Activated CD4-positive, alpha-beta T cell treated with anti-CD3 and anti-CD28 coated beads, Interleukin-2, amount 50 U/mL, for 48 hours (primary cell): ENCODE measurements around the gene NLRC5.
"Not testable (repeated sequence)": the region's sequence is repeated elsewhere in the genome, so short reads cannot be mapped to it uniquely, and the experiment has no call there.

Source experiments
- DNase-seq, 2 experiments: peaks; one replicate each; pipeline ENCODE4 v3.0.0-alpha.2; 2020

Gene NLRC5

DNA sequence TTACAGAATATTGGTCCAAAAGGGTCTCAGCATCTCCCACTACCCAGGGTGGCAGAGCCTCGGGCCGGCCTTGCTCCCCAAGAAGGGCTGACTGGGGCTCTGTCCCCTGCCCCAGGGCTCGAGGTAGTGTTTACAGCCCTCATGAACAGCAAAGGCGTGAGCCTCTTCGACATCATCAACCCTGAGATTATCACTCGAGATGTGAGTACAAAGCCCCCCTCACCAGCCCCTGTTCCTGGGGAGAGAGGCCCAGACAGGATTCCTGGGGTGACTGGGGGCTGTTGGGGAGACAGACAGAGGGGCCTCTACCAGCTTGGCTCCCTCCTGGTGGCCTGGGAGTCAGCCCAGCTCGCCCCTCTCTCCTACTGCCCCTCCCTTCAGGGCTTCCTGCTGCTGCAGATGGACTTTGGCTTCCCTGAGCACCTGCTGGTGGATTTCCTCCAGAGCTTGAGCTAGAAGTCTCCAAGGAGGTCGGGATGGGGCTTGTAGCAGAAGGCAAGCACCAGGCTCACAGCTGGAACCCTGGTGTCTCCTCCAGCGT, 6.1 kb upstream of the NLRC5 start:
- DNase-seq, result no peak

DNA sequence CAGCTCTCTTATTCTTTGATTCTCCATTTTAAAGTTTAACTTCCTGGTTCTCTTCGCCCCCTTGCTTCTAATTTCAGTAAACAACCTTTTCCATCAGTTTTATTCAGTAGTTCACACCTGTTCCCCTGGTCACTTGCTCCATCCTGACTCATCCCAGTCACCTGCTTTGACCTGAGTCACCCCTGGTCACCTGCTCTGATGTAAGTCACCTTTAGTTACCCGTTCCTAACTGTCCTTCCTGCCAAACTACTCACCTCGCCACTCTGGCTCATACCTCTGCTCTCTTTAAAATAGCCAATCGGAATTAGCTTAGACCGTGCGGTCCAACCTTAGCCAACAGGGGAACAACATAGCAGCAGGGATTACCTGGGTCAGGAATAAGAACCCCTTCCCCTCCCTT, 4.7 kb upstream of the NLRC5 start:
- DNase-seq, result no peak

DNA sequence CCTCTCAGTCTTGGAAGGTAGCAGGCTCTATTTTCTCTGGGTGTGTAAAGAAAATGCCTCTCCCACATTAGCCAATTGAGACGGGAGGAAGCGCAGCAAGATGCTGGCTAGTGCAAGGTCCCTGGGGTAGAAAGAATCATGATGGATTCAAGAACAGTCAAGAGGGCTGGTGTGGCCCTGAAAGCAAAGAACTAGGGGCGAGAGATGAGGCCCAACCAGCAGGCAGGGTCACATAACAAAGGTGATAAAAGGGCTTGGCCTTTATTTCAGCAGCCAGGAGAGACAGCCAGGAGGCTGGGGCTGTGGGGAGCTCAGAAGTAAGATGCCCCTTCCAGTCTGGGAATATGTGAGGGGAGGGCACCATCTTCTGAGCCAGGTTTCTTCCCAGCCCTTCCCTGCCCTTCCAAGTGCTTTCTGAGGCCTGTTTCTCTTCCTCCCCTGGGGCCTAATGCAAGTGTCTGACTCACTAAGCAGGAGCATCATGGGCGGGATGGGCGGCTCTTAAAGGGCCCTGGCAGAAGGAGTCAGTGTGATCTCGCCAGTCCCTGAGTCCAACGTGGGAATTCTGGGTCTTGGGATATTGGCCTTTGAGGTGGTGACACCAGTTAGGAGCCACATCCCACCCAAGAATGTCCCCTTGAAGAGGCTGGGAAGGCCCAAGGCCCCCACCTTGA, 3.9 kb upstream of the NLRC5 start:
- peak; percentile 33 to 50 for DNase-seq

DNA sequence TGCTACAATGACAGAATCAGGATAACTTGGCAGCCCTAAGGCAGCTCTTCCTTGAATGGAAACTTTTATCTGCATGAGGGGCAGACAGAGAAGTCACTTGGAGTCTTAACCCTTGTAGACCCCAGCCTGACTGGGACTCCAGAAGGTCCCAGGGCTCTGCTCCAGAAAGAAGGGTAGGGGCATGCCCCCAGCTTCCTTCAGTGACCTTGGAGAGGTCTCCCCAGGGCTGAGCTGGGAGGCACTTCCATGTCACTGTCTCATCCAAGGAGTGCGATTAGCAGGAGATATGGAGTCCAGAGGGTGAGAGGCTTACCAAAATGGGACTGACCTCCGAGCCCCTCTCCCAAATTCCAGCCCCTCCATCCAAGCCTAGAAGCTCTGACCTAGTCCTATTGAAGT, 3.4 kb upstream of the NLRC5 start:
- DNase-seq, result no peak

DNA sequence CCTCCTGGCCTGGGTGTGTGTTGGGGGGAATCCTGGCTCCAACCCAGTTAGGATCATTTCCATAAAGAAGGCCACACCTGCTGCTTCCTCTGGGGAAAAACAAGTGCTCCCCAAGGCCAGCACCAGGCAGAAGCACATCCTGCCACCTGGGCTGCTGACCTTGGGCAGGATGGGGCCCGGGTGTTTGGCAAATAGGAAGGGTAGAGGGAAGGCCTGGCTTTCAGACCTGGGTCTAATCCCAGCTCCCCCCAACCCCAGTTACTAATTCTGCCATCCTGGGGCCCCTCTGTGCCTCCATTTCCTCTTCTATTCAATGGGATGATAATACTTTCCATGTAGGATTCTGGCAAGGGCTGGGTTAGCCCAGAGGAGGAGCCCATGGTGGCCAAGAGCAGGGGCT, 3.0 kb upstream of the NLRC5 start:
- DNase-seq, result no peak

DNA sequence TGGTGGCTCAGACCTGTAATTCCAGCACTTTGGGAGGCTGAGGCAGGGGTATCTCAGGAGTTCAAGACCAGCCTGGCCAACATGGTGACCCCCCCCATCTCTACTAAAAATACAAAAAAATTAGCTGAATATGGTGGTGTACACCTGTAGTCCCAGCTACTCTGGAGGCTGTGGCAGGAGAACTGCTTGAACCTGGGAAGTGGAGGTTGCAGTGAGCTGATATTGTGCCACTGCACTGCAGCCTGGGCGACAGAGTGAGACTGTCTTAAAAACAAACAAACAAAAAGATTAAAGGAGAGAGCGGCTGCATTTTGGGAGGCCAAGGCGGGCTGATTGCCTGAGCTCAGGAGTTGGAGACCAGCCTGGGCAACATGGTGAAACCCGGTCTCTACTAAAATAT, 2.4 kb upstream of the NLRC5 start:
- not testable (repeated sequence) for DNase-seq

DNA sequence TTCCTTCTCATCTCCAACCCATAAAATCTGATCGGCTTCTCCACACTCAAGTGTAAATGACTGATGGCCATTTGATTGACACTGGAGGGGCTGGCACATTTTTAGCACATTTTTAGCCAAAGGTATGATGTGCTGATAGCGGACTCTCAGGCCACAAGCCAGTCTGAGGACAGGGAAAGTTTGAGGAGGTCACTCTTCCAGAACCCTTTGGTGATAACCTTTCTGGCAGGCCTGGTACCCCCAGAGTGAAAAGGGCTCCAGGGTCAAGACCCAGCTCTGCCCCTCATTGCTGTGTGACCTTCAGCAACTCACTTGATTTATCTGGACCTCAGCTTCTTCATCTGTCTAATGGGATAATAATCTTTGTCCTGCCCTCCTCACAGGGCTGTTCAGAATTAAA, 1.7 kb upstream of the NLRC5 start:
- no peak for DNase-seq

DNA sequence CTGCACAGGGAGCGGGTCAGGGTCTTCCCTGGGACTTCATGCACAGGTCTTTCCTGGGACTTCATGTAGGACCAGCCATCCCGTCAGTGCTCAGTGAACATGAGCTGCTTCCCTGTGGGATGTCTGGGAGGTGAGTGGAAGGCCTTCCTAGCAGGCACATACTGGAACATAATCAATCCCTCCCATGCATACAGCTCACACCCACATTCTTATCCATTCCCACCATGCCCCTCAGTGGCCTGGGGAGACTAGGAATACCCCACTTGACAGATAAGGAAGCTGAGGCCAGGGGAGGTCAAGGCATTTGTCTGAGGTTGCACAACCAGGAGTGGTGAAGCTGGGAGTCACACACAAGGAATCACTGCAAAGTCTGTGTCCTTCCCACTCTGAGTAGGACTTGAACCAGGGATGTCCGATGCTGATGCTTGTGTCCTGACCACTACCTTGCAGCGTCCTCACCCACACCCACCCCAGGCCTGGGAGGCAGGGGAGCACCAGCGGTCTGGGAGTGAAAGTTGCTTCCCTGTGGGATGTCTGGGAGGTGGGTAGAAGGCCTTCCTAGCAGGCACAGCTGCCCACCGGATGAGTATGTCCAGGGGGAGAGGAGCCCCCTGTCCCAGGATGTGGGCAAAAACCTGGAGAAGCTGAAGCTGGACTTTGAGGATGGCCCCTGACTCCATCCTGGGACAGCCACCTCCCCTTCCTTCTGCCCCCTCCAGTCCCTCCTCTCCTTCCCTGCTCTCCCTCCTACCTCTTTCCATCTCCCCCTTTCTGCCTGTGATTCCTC, 1.0 kb upstream of the NLRC5 start:
- DNase-seq, result no peak

DNA sequence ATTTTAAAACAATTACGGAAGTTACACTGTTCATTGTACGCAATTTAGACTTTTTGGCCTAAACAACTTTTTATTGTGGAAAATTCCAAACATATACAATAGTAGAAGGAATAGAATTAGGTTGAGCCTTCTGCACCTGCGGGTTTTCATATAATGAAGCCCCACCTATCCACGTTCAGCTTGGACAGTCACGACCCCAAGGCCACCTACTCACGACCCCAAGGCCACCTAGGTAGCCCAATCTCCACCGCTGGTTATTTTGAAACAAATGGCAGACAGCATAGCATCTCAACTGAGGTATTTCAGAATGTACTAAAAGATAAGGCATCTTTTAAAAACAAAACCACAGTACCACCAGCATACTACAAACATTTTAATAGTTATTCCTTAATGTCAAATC, 631 bp downstream of the NLRC5 start:
- no peak for DNase-seq

DNA sequence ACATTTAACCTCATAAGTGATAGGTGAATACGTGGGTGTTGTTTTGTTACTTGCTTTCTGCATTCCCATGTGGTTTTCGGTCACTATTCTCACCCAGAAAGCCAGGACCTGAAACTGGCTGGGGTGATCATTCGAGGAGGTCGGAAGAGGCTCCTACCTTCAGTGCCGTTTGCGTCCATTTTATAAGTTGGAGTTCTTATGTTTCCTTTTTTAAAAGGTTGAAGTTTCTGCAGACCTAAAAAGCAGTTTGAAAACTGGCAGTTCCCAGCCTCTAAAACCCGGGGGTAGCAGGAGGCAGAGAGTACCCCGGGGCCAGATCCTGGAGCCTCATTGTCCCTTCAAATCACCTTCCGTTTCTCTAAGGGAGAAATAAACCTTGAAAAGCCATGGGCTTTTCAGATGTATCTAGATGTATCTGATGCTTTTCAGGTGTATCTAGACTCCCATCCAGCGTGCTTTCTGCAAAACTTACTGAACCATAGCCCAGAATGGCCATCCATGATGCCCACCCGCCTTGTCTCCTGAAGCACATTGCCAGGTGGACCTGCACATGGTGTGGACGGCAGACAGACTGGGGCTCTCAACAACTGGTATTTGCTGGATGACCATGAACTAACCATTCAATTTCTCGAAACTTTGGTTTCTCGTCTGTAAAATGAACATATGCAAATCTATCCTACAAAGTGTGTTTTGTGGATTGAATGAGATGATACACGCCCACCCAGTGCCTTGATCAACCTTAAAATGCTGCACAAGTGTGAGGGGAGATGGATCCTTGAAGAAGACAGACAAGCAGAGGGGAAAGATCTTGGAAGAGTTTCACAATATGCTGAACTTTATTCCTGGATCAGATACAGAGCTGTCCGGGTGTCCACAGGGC, 1.3 kb downstream of the NLRC5 start:
- DNase-seq, result peak; percentile 41 to 55

DNA sequence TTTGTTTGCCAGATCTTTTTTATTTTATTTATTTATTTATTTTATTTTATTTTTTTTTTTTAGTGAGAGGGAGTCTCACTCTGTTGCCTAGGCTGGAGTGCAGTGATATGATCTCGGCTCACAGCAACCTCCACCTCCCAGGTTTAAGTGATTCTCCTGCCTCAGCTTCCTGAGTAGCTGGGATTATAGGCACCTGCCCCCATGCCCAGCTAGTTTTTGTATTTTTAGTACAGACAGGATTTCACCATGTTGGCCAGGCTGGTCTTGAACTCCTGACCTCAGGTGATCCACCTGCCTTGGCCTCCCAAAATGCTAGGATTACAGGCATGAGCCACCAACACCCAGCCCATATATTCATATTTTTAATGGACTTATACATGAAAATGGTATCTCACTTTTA, 3.1 kb downstream of the NLRC5 start:
- not testable (repeated sequence) for DNase-seq

DNA sequence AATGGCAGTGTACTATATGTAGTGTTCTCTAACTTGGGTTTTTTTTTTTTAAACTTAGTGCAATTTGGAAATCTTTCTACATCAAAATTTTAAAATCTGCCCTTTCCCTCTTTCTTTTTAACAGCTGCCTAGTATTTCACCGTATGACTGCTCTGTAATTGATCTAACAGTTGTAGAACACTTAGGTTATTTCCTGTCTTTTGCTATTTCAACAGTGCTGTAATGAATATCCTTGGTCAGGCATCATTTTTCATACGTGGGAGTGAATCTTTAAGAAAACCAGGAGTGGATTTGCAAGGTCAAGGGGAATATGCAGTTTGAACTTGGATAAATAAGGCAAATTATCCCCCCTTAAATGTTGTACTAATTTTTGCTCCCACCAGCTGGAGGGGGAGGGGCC, 3.8 kb downstream of the NLRC5 start:
- no peak for DNase-seq

DNA sequence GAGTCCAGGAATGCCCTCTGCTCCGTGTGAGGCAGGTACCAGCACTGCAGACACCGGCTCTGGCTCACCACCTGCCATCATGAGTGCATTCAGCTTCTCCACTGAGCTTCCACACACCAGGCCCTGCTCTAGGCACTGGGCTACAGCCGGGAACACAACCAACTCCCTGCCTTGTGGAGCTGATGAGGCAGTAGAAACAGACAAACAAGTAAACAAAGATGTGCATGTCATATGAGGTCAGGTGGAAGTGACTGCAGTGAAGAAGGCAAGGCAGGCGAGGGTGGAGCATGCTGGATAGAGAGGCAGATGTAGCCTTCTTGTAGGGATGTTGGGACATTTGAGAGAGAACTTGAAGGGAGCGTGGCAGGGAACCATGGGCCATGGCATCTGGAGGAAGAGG, 5.0 kb downstream of the NLRC5 start:
- no peak for DNase-seq

DNA sequence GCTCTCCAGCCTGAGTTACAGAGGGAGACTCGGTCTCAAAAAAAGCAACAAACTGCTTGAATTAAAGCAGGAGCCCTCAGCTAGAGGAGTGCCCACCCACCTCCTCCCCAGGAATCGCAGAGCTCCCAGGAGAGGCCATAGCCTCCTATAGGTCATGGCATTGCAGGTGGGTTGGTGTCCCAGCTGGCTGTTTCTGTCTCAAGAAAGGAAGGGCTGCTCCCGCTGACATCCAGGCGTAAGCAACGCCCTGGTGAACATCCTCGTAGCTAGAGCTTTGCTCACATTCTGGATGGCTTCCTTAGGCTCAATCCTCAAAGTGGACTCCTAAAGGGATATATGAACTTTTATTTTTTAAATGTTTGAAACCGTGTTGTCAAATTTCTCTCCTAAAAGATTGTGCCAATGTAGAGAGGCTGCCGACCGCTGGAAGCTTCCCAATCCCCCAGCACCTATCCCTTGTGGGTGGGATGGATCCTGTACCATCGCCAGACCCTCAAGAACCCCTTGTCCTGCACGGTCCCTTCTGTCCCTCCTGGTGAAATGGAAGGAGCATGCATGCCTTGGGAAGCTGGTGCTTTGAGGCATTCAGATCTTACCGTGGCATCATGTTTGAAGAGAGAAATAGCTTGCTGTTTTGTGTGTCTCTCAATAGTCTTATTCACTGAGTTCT, 5.9 kb downstream of the NLRC5 start:
- no peak for DNase-seq

DNA sequence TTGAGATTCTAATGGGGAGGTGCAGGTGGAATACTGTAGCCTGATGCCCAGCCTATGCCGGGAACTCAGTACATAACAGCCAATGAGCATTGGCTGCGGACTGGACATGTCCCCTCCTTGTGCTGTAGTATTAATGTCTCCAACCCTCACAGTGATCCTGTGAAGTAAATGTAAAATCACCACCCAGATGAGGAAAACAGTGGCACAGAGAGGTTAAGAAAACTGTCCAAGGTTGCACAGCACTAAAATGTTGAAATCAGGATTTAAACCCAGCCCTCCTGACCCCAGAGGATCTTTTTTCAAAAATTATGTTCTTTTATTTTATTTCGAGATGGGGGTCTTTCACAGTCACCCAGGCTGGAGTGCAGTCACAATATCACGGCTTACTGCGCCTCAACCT, 7.9 kb downstream of the NLRC5 start:
- DNase-seq, result no peak

DNA sequence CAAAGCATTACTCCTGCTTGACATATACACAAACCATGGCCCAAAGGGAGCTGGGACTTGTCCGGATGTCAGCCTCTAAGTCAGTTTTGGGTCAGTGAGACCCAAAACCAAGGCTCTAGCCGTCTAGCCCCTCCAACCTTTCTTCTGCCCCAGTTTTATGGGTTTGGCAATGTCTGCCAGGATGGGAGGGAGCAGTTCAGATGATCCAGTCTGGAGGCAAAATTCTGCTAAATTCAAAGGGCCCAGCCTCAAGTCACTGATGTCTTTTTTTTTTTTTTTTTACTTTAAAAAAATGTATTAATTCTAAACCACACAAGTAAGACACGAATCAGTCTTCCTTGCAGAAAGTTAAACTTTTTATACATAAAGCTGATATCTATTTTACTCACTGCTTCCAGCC, 8.6 kb downstream of the NLRC5 start:
- DNase-seq, result no peak

DNA sequence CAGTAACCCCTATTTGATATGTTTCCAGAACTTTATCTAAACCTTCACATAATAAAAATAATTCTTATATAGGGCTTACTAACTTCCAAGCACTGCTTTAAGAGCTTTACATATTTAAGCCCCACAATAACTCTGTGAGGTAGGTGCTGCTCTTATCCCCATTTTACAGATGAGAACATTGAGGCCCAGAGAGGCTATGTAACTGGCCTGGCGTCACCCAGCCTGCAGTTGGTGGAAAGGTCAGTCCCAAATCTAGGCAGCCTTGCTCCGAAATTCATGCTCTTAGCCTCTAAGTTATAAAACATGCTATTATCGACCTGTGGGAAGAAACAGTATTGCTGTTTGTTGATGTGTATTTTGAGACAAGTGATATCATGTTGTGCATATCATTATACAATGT, 9.0 kb downstream of the NLRC5 start:
- DNase-seq, result no peak

DNA sequence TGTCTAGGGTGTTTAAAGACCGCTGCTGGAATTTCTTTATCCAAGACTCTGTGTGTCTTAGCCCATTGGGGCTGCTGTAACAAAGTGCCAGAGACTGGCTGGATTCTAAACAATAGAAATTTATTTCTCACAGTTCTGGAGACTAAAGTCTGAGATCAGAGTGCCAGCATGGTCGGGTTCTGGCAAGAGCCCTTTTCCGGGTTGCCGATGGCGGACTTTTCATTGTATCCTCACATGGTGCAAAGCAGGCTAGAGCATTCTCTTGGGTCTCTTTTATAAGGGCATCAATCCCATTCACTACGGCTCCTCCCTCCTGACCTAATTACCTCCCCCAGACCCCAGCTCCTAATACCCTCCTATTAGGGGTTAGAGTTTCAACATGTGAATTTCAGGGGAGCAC, 9.5 kb downstream of the NLRC5 start:
- DNase-seq, result no peak

DNA sequence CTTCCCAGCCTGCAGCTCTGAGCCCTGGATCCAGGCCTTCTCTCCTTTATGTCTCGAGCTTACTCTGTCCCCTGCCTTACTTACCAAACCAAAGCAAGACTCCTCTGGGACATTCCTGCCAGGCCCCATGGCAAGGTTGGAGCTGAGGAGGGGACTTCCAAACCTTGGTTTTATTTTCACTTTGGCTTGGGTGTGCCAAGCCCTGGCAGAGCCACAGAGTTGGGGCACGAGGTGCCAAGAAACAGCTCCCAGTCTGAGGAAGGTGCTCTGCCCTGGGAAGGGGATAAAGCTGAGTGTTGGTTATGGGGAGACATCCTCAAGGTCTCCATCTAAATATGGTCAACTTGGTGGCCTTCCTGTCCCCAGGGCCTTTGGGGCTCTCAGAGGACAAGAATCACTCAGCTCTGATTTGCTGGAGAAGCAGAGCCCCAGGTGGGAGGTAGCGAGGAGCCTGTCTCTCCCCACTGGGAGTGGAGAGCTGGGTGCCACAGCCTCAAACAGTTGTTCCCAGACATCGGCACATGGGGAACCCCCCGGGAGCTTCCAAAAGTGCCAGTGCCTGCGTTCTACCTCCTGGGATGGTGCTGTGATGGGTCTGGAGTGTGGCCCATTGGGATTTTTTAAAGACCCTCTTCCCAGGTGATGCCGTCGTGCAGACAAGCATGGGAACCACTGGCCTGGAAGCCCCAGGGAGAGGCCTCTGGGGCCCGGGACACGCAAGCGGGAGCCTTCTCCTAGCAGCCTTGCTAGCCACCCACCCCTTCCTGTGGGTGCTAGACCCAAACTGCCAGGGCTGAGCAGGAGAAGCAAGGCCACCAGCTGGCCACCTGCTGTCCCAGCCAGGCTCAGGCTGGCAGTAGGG, 10.3 kb downstream of the NLRC5 start:
- DNase-seq, result peak; percentile 41 to 50

DNA sequence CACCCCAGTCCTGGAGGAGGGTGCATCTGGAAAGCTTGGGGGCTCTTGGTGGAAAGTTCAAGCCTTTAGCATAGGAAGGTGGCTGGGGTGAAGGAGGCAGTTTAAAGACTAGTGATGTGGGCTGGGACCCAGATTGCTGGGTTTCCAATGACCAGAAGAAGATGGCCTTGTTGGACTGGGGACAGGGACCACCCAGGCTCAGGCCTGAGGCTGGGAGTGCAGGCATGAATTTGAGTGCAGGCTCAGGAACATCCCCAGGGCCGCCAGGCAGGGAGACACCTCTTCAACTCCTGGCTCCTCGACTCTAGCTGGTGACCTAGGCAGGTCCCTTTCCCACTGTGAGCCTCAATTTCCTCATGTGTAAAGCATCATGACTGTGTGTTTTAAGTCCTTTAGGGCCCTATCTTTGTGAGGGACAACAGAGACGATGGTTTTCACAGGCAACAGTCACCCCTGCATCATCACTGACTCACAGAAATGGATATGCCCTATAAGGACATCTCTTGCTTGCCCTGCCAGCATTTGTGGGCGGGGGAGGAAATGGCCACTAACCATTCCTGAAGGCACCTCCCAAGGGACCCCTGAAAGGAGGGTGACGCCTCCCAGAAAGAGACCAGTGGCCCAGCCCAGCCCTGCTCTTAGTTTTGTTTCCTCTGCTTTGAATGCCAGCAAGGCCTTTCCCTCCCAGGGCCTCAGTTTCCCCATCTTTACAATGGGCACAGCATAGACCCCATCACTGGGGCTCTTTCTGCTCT, 11.1 kb downstream of the NLRC5 start:
- DNase-seq, result peak; percentile 73 to 83
